GM12878 (cell line): Measurements from ENCODE around the gene ORAI3. TPM values are rescaled to one million over a fixed set of nuclear protein-coding genes. Genes with fewer than 3 reads are reported as not detected.

Experiments used
- ATAC-seq: fragments of 200-7000 bp; cut with Tn5 transposase; 3 replicates; pipeline ENCODE4 v1.9.1; 2020; ENCODE audit warnings: mild to moderate bottlenecking, moderate library complexity
- BruUV-seq: library from RNA; stranded (reverse); fragments of 400-500 nt; replicated peaks from 2 replicates; lab custom pipeline; 2021; lab: Mats Ljungman, UMichigan
- CTCF ChIA-PET: fragments of 300-600 bp; sonication (Branson Sonifier 250); formaldehyde crosslinking; extraction: SDS; loops from one replicate; lab custom pipeline; 2021; ENCODE audit warnings: inconsistent platforms; lab: Yijun Ruan, JAX
- POLR2A ChIA-PET: fragments of 350-600 bp; formaldehyde crosslinking; extraction: SDS; loops from one replicate; lab custom pipeline; 2021; ENCODE audit warnings: inconsistent platforms; lab: Charles Lee
- RAD21 ChIA-PET: fragments of 300-600 bp; sonication (Branson Sonifier 250); formaldehyde crosslinking; loops from one replicate; lab custom pipeline; 2023; ENCODE audit warnings: antibody characterized with exemption; ENCODE audit not compliant: unreplicated experiment; lab: Charles Lee
- SMC1A ChIA-PET: fragments of 300-600 bp; sonication (Branson Sonifier 250); formaldehyde crosslinking; loops from one replicate; lab custom pipeline; 2023; ENCODE audit not compliant: unreplicated experiment, uncharacterized antibody; lab: Charles Lee
- DNase-seq: peaks from one replicate; pipeline ENCODE4 v3.0.0-alpha.2; 2011; ENCODE audit warnings: low read depth, low spot score
- FAIRE-seq: peaks from 3 replicates; lab custom pipeline; 2011; peaks lifted over from hg19 to GRCh38; lab: Jason Lieb, UNC
- H2AFZ ChIP-seq: 2 replicates; pipeline ENCODE4 v1.6.0; 2011; ENCODE audit warnings: low read depth, low read length, control low read depth; ENCODE audit not compliant: control insufficient read depth
- H3K27ac ChIP-seq: 2 replicates; pipeline ENCODE4 v1.5.1; 2011; ENCODE audit warnings: control low read depth; ENCODE audit not compliant: control insufficient read depth, insufficient read depth
- H3K27me3 ChIP-seq, 2 experiments: replicated peaks in 1 of 2; 2 replicates each; pipeline versions ENCODE4 v1.6.0 to v1.6.1; 2011; ENCODE audit warnings: low read length in 1 of 2; ENCODE audit not compliant: control insufficient read depth in 2 of 2, insufficient read depth in 2 of 2
- H3K36me3 ChIP-seq, 2 experiments: 2 replicates each; pipeline ENCODE4 v1.5.1; 2011; ENCODE audit warnings: low read length in 1 of 2; ENCODE audit not compliant: control insufficient read depth in 2 of 2, insufficient read depth in 2 of 2
- H3K4me1 ChIP-seq: 2 replicates; pipeline ENCODE4 v1.6.1; 2011; ENCODE audit warnings: mild to moderate bottlenecking, low read length, moderate library complexity, mixed read lengths; ENCODE audit not compliant: control insufficient read depth, insufficient read depth
- H3K4me2 ChIP-seq: 2 replicates; pipeline ENCODE4 v1.6.0; 2011; ENCODE audit warnings: control low read depth; ENCODE audit not compliant: control insufficient read depth, insufficient read depth
- H3K4me3 ChIP-seq: fragments of 200-600 bp; sonication (generic); 2 replicates; pipeline ENCODE4 v1.5.1; 2016
- H3K79me2 ChIP-seq: 2 replicates; pipeline ENCODE4 v1.6.0; 2011; ENCODE audit warnings: low read length; ENCODE audit not compliant: control insufficient read depth, insufficient read depth
- H3K9ac ChIP-seq: 2 replicates; pipeline ENCODE4 v1.8.0; 2011; ENCODE audit warnings: low read length, control low read depth, mixed read lengths; ENCODE audit not compliant: control insufficient read depth, insufficient read depth
- H3K9me3 ChIP-seq: replicated peaks from 3 replicates; pipeline ENCODE4 v1.5.1; 2011; ENCODE audit warnings: mild to moderate bottlenecking, low read length; ENCODE audit not compliant: control insufficient read depth, insufficient read depth
- H4K20me1 ChIP-seq: 2 replicates; pipeline ENCODE4 v1.6.0; 2011; ENCODE audit not compliant: control insufficient read depth, insufficient read depth
- BACH1 ChIP-seq: fragments of 450-650 bp; IDR thresholded peaks from 2 replicates; pipeline ENCODE4 v1.6.1; 2017; ENCODE audit warnings: mild to moderate bottlenecking, borderline replicate concordance
- CHD2 ChIP-seq: IDR thresholded peaks from 2 replicates; pipeline ENCODE4 v1.6.1; 2011; ENCODE audit warnings: low read depth, low read length, improper control_type of control experiment, borderline replicate concordance
- CHD4 ChIP-seq: fragments of 200-600 bp; sonication (generic); IDR thresholded peaks from 2 replicates; pipeline ENCODE4 v1.6.1; 2016; ENCODE audit warnings: mild to moderate bottlenecking
- HDAC2 ChIP-seq: fragments of 200-600 bp; sonication (generic); IDR thresholded peaks from 2 replicates; pipeline ENCODE4 v1.6.1; 2017
- NBN ChIP-seq: fragments of 450-650 bp; IDR thresholded peaks from 2 replicates; pipeline ENCODE4 v1.6.1; 2016
- NR2C2 ChIP-seq: IDR thresholded peaks from 2 replicates; pipeline ENCODE4 v1.6.1; 2011; ENCODE audit warnings: borderline replicate concordance, low read depth; ENCODE audit not compliant: control insufficient read depth, insufficient read length
- POLR2AphosphoS5 ChIP-seq: IDR thresholded peaks from 2 replicates; pipeline ENCODE4 v1.6.1; 2011; ENCODE audit warnings: mild to moderate bottlenecking, low read length, inconsistent platforms
- RAD51 ChIP-seq: fragments of 450-650 bp; IDR thresholded peaks from 2 replicates; pipeline ENCODE4 v1.6.1; 2016; ENCODE audit warnings: moderate library complexity, mild to moderate bottlenecking, inconsistent platforms
- SMAD5 ChIP-seq: IDR thresholded peaks from 2 replicates; pipeline ENCODE4 v1.6.1; 2016; ENCODE audit warnings: antibody characterized with exemption, low read depth
- SMC3 ChIP-seq: IDR thresholded peaks from 2 replicates; pipeline ENCODE4 v1.6.1; 2011; ENCODE audit warnings: low read length, improper control_type of control experiment, borderline replicate concordance
- TARDBP ChIP-seq: IDR thresholded peaks from 2 replicates; pipeline ENCODE4 v1.6.1; 2016; ENCODE audit warnings: borderline replicate concordance
- TCF3 ChIP-seq: IDR thresholded peaks from 2 replicates; pipeline ENCODE4 v1.6.1; 2012; ENCODE audit warnings: low read depth, mild to moderate bottlenecking, low read length, borderline replicate concordance; ENCODE audit not compliant: insufficient read depth
- WGBS: methylation state at CpG from one replicate; pipeline ENCODE4 v1.1.6; 2016; ENCODE audit warnings: low lambda C conversion rate; ENCODE audit not compliant: insufficient replicate concordance, insufficient coverage; ENCODE audit errors: missing lambda C conversion rate; 5-methylcytosine and 5-hydroxymethylcytosine counted together
- in situ Hi-C: fragments of 300-500 bp; cut with MboI; formaldehyde crosslinking; loops from 9 replicates; pipeline ENCODE4 v1.14.3; 2018; ENCODE audit warnings: mixed read lengths
- intact Hi-C: fragments of 100-400 bp; cut with micrococcal nuclease; formaldehyde crosslinking; loops from one replicate; pipeline ENCODE4 v1.14.2; 2022; ENCODE audit not compliant: unreplicated experiment
- polyA plus RNA-seq, 11 experiments: library from polyadenylated mRNA; depleted of rRNA in 4 of 11; unstranded in 6 of 11; stranded (reverse) in 5 of 11; fragments of >200 nt; fragmentation: Nextera tagmentation in 4 of 11; fragmentation: Illumina TruSeq in 1 of 11; extraction: Ambion mirVana in 4 of 11; extraction: Trizol in 1 of 11; gene quantifications; 1 replicate in 1 of 11; 2 replicates in 10 of 11; pipeline versions ENCODE4 v1.2.1 to v1.2.3, GENCODE V29; 2011 to 2016; ENCODE audit warnings: inconsistent platforms in 2 of 11, missing spikeins in 2 of 11, low read depth in 1 of 11
- total RNA-seq, 4 experiments: library from RNA; depleted of rRNA in 3 of 4; stranded (reverse); fragments of >200 nt in 3 of 4; fragmentation: Illumina TruSeq in 1 of 4; extraction: Trizol in 1 of 4; gene quantifications; 2 replicates each; pipeline versions ENCODE4 v1.2.1 to v1.2.3, GENCODE V29; 2013 to 2021
- TF ChIP-seq, protein P1 (sequence below): fragments of 450-650 bp; IDR thresholded peaks from 2 replicates; pipeline ENCODE4 v1.6.1; 2017; ENCODE audit warnings: antibody characterized with exemption, mild to moderate bottlenecking, moderate library complexity
- TF ChIP-seq, protein P2 (sequence below): IDR thresholded peaks from 2 replicates; pipeline ENCODE4 v1.6.1; 2012; ENCODE audit warnings: low read depth, low read length, improper control_type of control experiment
- TF ChIP-seq, protein P3 (sequence below): fragments of 450-650 bp; IDR thresholded peaks from 2 replicates; pipeline ENCODE4 v1.6.1; 2017; ENCODE audit warnings: mild to moderate bottlenecking, moderate library complexity
- TF ChIP-seq, protein P4 (sequence below): IDR thresholded peaks from 2 replicates; pipeline ENCODE4 v1.6.1; 2012; ENCODE audit warnings: low read depth, low read length, improper control_type of control experiment

ORAI3 gene
- total and polyA plus RNA-seq, 10 of the 15 experiments (the other 5 are each of a cell fraction or from before 2014, with no cell fraction given) = 3.4 to 21.9 (median 16.2) TPM

DNA sequence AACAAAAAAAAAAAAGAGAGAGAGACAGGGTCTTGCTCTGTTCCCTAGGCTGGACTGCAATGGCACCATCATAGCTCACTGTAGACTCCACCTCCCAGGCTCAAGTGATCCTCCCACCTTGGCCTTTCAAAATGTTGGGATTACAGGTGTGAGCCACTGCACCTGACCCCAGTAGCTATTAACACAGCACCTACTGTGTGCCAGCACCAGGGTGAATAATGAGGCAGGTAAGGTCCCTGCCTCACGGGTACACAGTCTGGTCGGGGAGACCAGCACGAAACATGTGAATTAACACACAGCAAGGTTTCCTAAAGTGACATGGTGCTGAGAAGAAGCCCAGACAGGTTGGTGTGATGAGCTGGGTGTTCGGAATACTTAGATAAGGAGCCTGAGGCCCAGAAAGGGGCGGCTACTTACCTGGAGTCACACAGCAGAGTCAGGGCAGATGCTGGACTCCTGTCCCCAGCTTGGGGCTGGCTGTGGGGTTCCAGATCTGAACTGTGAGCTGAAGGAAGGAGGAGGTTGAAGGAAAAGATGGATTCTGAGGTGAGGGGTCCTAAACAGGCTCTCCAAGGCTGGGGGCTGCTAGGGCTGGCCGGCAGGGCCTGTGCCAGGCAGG, 36.0 kb upstream of the ORAI3 start:
- in situ Hi-C loops = no loop called here
- Histone ChIP-seq H3K79me2 (no peaks in the 10 kb centered on the region), H3K9ac (no peak overlapping the region), H3K9me3 (no peaks in the 10 kb centered on the region), H3K4me1 (no peaks in the 10 kb centered on the region), H4K20me1 (no peaks in the 10 kb centered on the region), H3K4me2 (no peak overlapping the region), H3K4me3 (no peak overlapping the region), H3K27ac (no peak overlapping the region), H3K36me3 (no peaks in the 10 kb centered on the region), H3K27me3 (no peaks in the 10 kb centered on the region; a peak in 1 of 4 replicates), H2AFZ (no peak overlapping the region)
- no TSS peak for BruUV-seq
- ChIA-PET SMC1A (interaction anchor here (0.8 to 0.9 kb wide), 2 partner anchors 11 to 69 kb away, joined by 4 read pairs; no protein-coding TSS in a partner anchor), RAD21 (interaction anchor here (1.9 kb wide), 1 partner anchor 68 kb away, joined by 11 read pairs; no protein-coding TSS in a partner anchor), POLR2A (no interaction called here), CTCF (interaction anchor here (1.1 to 1.5 kb wide), 3 partner anchors 11 to 73 kb away, joined by 3 to 4 read pairs (median 3); no protein-coding TSS in a partner anchor)
- no peak for DNase-seq
- 40% methylated on average over 6 of the region's 6 CpGs for WGBS
- ATAC-seq = no peak
- no peak for FAIRE-seq
- intact Hi-C loops = no loop called here
- no peak for TF ChIP-seq TARDBP
- no peak for TF ChIP-seq CHD2
- TF ChIP-seq BACH1 = no peak
- TF ChIP-seq, protein P1, sequence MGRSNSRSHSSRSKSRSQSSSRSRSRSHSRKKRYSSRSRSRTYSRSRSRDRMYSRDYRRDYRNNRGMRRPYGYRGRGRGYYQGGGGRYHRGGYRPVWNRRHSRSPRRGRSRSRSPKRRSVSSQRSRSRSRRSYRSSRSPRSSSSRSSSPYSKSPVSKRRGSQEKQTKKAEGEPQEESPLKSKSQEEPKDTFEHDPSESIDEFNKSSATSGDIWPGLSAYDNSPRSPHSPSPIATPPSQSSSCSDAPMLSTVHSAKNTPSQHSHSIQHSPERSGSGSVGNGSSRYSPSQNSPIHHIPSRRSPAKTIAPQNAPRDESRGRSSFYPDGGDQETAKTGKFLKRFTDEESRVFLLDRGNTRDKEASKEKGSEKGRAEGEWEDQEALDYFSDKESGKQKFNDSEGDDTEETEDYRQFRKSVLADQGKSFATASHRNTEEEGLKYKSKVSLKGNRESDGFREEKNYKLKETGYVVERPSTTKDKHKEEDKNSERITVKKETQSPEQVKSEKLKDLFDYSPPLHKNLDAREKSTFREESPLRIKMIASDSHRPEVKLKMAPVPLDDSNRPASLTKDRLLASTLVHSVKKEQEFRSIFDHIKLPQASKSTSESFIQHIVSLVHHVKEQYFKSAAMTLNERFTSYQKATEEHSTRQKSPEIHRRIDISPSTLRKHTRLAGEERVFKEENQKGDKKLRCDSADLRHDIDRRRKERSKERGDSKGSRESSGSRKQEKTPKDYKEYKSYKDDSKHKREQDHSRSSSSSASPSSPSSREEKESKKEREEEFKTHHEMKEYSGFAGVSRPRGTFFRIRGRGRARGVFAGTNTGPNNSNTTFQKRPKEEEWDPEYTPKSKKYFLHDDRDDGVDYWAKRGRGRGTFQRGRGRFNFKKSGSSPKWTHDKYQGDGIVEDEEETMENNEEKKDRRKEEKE = no peak
- no peak for TF ChIP-seq TCF3
- TF ChIP-seq RAD51 = no peak
- TF ChIP-seq SMAD5 = no peak
- no peak for TF ChIP-seq POLR2AphosphoS5
- TF ChIP-seq CHD4 = no peak
- TF ChIP-seq, protein P2, sequence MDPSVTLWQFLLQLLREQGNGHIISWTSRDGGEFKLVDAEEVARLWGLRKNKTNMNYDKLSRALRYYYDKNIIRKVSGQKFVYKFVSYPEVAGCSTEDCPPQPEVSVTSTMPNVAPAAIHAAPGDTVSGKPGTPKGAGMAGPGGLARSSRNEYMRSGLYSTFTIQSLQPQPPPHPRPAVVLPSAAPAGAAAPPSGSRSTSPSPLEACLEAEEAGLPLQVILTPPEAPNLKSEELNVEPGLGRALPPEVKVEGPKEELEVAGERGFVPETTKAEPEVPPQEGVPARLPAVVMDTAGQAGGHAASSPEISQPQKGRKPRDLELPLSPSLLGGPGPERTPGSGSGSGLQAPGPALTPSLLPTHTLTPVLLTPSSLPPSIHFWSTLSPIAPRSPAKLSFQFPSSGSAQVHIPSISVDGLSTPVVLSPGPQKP = no peak
- TF ChIP-seq, protein P3, sequence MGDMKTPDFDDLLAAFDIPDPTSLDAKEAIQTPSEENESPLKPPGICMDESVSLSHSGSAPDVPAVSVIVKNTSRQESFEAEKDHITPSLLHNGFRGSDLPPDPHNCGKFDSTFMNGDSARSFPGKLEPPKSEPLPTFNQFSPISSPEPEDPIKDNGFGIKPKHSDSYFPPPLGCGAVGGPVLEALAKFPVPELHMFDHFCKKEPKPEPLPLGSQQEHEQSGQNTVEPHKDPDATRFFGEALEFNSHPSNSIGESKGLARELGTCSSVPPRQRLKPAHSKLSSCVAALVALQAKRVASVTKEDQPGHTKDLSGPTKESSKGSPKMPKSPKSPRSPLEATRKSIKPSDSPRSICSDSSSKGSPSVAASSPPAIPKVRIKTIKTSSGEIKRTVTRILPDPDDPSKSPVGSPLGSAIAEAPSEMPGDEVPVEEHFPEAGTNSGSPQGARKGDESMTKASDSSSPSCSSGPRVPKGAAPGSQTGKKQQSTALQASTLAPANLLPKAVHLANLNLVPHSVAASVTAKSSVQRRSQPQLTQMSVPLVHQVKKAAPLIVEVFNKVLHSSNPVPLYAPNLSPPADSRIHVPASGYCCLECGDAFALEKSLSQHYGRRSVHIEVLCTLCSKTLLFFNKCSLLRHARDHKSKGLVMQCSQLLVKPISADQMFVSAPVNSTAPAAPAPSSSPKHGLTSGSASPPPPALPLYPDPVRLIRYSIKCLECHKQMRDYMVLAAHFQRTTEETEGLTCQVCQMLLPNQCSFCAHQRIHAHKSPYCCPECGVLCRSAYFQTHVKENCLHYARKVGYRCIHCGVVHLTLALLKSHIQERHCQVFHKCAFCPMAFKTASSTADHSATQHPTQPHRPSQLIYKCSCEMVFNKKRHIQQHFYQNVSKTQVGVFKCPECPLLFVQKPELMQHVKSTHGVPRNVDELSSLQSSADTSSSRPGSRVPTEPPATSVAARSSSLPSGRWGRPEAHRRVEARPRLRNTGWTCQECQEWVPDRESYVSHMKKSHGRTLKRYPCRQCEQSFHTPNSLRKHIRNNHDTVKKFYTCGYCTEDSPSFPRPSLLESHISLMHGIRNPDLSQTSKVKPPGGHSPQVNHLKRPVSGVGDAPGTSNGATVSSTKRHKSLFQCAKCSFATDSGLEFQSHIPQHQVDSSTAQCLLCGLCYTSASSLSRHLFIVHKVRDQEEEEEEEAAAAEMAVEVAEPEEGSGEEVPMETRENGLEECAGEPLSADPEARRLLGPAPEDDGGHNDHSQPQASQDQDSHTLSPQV = no peak
- TF ChIP-seq, protein P4, sequence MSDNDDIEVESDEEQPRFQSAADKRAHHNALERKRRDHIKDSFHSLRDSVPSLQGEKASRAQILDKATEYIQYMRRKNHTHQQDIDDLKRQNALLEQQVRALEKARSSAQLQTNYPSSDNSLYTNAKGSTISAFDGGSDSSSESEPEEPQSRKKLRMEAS = no peak
- TF ChIP-seq SMC3 = no peak
- TF ChIP-seq HDAC2 = no peak
- no peak for TF ChIP-seq NBN
- no peak for TF ChIP-seq NR2C2
